Mesenchymal stem cell (in vitro differentiated cells and primary cell): ENCODE data around the gene ABLIM2.

Experiments
- DNase-seq: peaks from one replicate; pipeline ENCODE4 v3.0.0-alpha.2; 2013
- H2AFZ ChIP-seq: one replicate; pipeline ENCODE4 v1.6.1; 2013; ENCODE audit warnings: low read depth, mild to moderate bottlenecking, control low read depth, inconsistent platforms, low read length, moderate library complexity
- H2AK5ac ChIP-seq: 2 replicates; pipeline ENCODE4 v1.6.1; 2013; ENCODE audit warnings: low read length, moderate library complexity, mild to moderate bottlenecking, inconsistent platforms; ENCODE audit not compliant: severe bottlenecking
- H2BK120ac ChIP-seq: one replicate; pipeline ENCODE4 v1.6.1; 2013; ENCODE audit warnings: low read depth, mild to moderate bottlenecking, inconsistent platforms, low read length, moderate library complexity
- H2BK12ac ChIP-seq, 2 experiments: one replicate each; pipeline ENCODE4 v1.6.1; 2013; ENCODE audit warnings: inconsistent platforms in 2 of 2, low read length in 2 of 2, mild to moderate bottlenecking in 2 of 2, moderate library complexity in 2 of 2, control low read depth in 1 of 2
- H2BK15ac ChIP-seq: one replicate; pipeline ENCODE4 v1.6.1; 2013; ENCODE audit warnings: mild to moderate bottlenecking, low read depth, inconsistent platforms; ENCODE audit not compliant: poor library complexity, severe bottlenecking
- H2BK5ac ChIP-seq: 2 replicates; pipeline ENCODE4 v1.6.1; 2013; ENCODE audit warnings: low read depth, mild to moderate bottlenecking, low read length, control low read depth, inconsistent platforms; ENCODE audit not compliant: poor library complexity, severe bottlenecking
- H3K14ac ChIP-seq, 2 experiments: one replicate each; pipeline ENCODE4 v1.6.1; 2013; ENCODE audit warnings: inconsistent platforms in 2 of 2, low read length in 2 of 2, control low read depth in 1 of 2, mild to moderate bottlenecking in 1 of 2, moderate library complexity in 1 of 2
- H3K18ac ChIP-seq, 2 experiments: one replicate each; pipeline ENCODE4 v1.6.1; 2013; ENCODE audit warnings: inconsistent platforms in 2 of 2, low read length in 2 of 2, control low read depth in 1 of 2, low read depth in 1 of 2, mild to moderate bottlenecking in 1 of 2
- H3K23ac ChIP-seq, 2 experiments: one replicate each; pipeline ENCODE4 v1.6.1; 2013; ENCODE audit warnings: inconsistent platforms in 2 of 2, low read length in 2 of 2, mild to moderate bottlenecking in 2 of 2, moderate library complexity in 2 of 2, control low read depth in 1 of 2
- H3K27ac ChIP-seq: 2 replicates; pipeline ENCODE4 v1.5.1; 2013; ENCODE audit warnings: mild to moderate bottlenecking, moderate library complexity, low read length, control low read depth, inconsistent platforms; ENCODE audit not compliant: poor library complexity, severe bottlenecking
- H3K27me3 ChIP-seq, 2 experiments: 2 replicates each; pipeline versions ENCODE4 v1.6.1 to v1.7.0; 2013; ENCODE audit warnings: low read length in 2 of 2, mild to moderate bottlenecking in 2 of 2, moderate library complexity in 2 of 2, control low read depth in 1 of 2, inconsistent platforms in 1 of 2; ENCODE audit not compliant: control insufficient read depth in 1 of 2, insufficient read depth in 1 of 2
- H3K36me3 ChIP-seq, 2 experiments: 2 replicates each; pipeline versions ENCODE4 v1.6.1 to v1.7.0; 2013; ENCODE audit warnings: low read length in 2 of 2, control low read depth in 1 of 2, inconsistent platforms in 1 of 2, low read depth in 1 of 2, mild to moderate bottlenecking in 1 of 2; ENCODE audit not compliant: insufficient read depth in 2 of 2, control insufficient read depth in 1 of 2
- H3K4ac ChIP-seq, 2 experiments: one replicate each; pipeline ENCODE4 v1.6.1; 2013; ENCODE audit warnings: inconsistent platforms in 2 of 2, low read length in 2 of 2, mild to moderate bottlenecking in 2 of 2, moderate library complexity in 2 of 2, control low read depth in 1 of 2, low read depth in 1 of 2
- H3K4me1 ChIP-seq: 2 replicates; pipeline ENCODE4 v1.6.1; 2013; ENCODE audit warnings: low read depth, low read length, control low read depth; ENCODE audit not compliant: control insufficient read depth, insufficient read depth
- H3K4me2 ChIP-seq: 2 replicates; pipeline ENCODE4 v1.6.1; 2013; ENCODE audit warnings: low read length, mild to moderate bottlenecking, inconsistent platforms; ENCODE audit not compliant: poor library complexity, severe bottlenecking
- H3K4me3 ChIP-seq, 2 experiments: 2 replicates each; pipeline versions ENCODE4 v1.5.1 to v1.7.0; 2013; ENCODE audit warnings: low read length in 2 of 2, mild to moderate bottlenecking in 2 of 2, control low read depth in 1 of 2, low read depth in 1 of 2; ENCODE audit not compliant: insufficient read depth in 1 of 2
- H3K79me1 ChIP-seq: replicated peaks from 2 replicates; pipeline ENCODE4 v1.6.1; 2013; ENCODE audit warnings: mild to moderate bottlenecking, control low read depth, low read length, inconsistent platforms; ENCODE audit not compliant: poor library complexity, severe bottlenecking
- H3K9ac ChIP-seq: 2 replicates; pipeline ENCODE4 v1.7.0; 2013; ENCODE audit warnings: mild to moderate bottlenecking, low read length, moderate library complexity
- H3K9me3 ChIP-seq: 2 replicates; pipeline ENCODE4 v1.7.0; 2013; ENCODE audit warnings: mild to moderate bottlenecking, low read length; ENCODE audit not compliant: control insufficient read depth
- H4K8ac ChIP-seq: one replicate; pipeline ENCODE4 v1.6.1; 2013; ENCODE audit warnings: inconsistent platforms, mild to moderate bottlenecking, low read length, moderate library complexity
- H4K91ac ChIP-seq: one replicate; pipeline ENCODE4 v1.6.1; 2013; ENCODE audit warnings: mild to moderate bottlenecking, low read length, inconsistent platforms
- WGBS: methylation state at CpG from one replicate; pipeline ENCODE4 v1.1.7; 2013; ENCODE audit warnings: mixed read lengths; 5-methylcytosine and 5-hydroxymethylcytosine counted together

ABLIM2 gene

DNA sequence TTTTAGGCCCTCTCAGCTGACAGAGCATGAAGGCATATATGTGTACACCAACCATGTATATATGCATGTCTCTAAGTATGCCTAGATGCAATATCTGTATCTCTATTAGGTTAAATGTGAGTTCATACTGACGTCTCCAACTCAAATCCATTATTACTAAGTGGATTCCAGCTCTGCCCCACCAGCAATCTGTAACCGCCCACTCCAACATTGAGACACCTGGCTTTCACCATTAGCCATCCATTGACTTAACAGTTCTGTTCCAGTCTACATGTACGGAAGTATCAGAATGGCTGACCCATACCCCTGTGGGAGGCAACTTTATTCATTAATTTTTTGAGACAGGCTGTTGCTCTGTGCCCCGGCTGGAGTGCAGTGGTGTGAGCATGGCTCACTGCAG is 25.4 kb upstream of the ABLIM2 start:
- Histone ChIP-seq H3K27me3 (peaks cover 8 to 12% of the 10 kb centered on the region in 2 experiments), H3K9me3 (no peaks in the 10 kb centered on the region)
- 92% methylated on average over 4 of the region's 4 CpGs for WGBS

DNA sequence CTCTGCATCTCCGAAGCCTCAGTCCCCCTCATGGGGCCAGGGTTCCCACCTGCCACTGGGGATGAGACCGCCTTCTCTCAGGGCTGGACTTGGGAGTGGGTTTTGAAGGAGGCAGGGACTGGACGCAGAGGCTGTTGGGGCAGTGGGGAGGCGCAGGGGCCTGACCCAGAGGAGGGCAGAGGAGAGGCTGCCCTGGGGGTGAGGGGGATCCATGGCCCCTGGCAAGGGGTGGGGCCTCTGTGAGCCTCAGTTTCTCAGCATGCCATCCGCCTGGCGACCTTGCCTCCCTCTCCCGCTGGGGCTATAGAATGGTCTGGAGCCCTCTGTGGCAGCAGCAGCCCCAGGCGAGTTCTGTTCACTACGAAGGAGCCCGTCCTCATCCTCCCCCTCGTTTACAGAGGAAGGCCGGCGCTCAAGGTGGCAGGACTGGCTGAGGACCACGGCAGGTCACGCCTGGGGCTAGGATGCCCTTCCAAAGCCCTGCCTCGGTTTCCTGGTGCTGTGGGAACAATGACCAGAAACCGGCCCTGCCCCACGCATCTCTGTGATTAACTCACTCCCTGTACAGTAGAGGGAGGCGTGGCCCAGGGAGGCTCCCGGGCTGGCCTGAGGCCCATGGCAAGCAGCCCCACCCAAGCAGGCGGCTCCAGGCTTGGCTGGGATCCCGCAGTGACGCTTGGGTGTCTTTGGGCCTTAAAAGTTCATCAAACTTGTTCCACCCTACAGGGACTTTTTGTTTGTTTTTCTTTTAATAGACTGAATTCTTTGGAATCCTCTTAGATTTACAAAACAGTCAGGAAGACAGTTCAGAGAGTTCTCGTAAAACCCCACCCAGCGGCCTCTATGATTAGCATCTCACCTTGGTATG is 24.5 kb upstream of the ABLIM2 start:
- Histone ChIP-seq H3K9ac (no peak overlapping the region), H2BK120ac (peak overlapping the region; percentile 45), H3K36me3 (no peaks in the 10 kb centered on the region), H2AK5ac (no peak overlapping the region), H3K14ac (peak overlapping the region in 1 of 2 experiments; percentile 18), H3K4me2 (no peak overlapping the region), H3K23ac (no peak overlapping the region), H3K4me3 (no peak overlapping the region), H3K4ac (no peak overlapping the region), H2BK15ac (peak overlapping the region; percentile 65), H2BK5ac (no peak overlapping the region), H4K91ac (peak overlapping the region; percentile 53), H3K9me3 (no peaks in the 10 kb centered on the region), H2AFZ (no peak overlapping the region), H3K27ac (no peak overlapping the region), H3K18ac (peak overlapping the region; percentile 4 to 40), H3K4me1 (peaks cover 18% of the 10 kb centered on the region), H2BK12ac (peak overlapping the region; percentile 49 to 76), H4K8ac (peak overlapping the region; percentile 22), H3K27me3 (peaks cover 9 to 19% of the 10 kb centered on the region in 2 experiments), H3K79me1 (no peaks in the 10 kb centered on the region)
- peak; percentile 63 for DNase-seq
- WGBS, result 81% methylated on average over 23 of the region's 25 CpGs

More for the DNA sequence above, 25.4 kb upstream of the ABLIM2 start:
- Histone ChIP-seq H2AFZ (no peak overlapping the region), H3K27ac (no peak overlapping the region), H2BK15ac (no peak overlapping the region), H2BK120ac (no peak overlapping the region), H3K4me1 (peaks cover 18% of the 10 kb centered on the region), H4K8ac (no peak overlapping the region), H3K36me3 (no peaks in the 10 kb centered on the region), H3K4me3 (no peak overlapping the region), H3K79me1 (no peaks in the 10 kb centered on the region), H2BK5ac (no peak overlapping the region), H3K4me2 (no peak overlapping the region), H2BK12ac (no peak overlapping the region), H4K91ac (no peak overlapping the region), H2AK5ac (no peak overlapping the region), H3K23ac (no peak overlapping the region), H3K9ac (no peak overlapping the region), H3K14ac (no peak overlapping the region), H3K18ac (no peak overlapping the region), H3K4ac (no peak overlapping the region)
- no peak for DNase-seq

DNA sequence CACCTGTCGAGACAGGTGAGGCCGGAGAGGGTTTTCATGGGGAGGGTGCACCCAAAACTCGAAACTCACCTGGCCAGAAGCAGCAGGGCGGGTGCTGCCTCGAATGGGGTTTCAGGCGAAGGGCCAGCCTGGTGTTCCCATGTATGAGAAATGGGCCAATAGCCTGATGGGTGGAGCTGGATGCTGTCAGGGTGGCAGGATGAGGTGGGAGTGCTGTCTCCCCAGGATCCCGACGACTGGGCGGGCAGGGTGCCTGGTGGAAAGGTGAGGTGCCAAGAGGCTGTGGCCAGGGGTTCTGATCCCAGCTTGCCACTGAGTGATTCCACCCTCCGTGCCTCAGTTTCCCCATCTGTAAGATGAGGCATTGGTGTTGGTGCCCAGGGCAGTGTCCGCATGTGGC is 23.7 kb upstream of the ABLIM2 start:
- Histone ChIP-seq H3K4me3 (no peak overlapping the region), H2BK15ac (peak overlapping the region; percentile 3), H2BK5ac (no peak overlapping the region), H3K4me1 (peaks cover 19% of the 10 kb centered on the region), H3K18ac (peak overlapping the region in 1 of 2 experiments; percentile 14), H3K14ac (no peak overlapping the region), H3K79me1 (no peaks in the 10 kb centered on the region), H3K27me3 (peaks cover 9 to 22% of the 10 kb centered on the region in 2 experiments), H2AFZ (no peak overlapping the region), H4K91ac (no peak overlapping the region), H2BK120ac (no peak overlapping the region), H3K36me3 (no peaks in the 10 kb centered on the region), H2BK12ac (peak overlapping the region in 1 of 2 experiments; percentile 18), H2AK5ac (no peak overlapping the region), H3K9me3 (no peaks in the 10 kb centered on the region), H4K8ac (no peak overlapping the region), H3K4me2 (no peak overlapping the region), H3K23ac (no peak overlapping the region), H3K9ac (no peak overlapping the region), H3K27ac (no peak overlapping the region), H3K4ac (no peak overlapping the region)
- DNase-seq, result no peak
- WGBS, result 95% methylated on average over 11 of the region's 11 CpGs

DNA sequence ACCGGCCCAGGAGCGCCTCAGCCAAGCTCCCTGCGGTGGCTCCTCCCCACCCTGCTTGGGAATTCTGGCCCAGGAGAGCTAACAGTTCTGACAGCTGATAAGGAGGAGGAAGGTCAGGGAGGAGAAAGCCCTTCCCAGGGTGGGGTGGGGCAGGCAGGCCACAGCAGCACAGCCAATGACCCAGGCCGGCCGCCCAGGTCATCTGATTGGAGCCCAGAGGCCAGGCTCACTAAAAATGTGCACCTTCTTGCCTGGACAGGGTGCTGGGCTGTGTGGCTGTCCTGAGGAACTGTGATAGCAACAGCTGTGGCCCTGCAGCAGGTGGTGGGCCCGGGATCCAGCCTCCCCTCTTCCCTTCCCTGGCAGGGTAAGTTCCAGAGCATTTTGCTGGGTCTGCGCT is 23.2 kb upstream of the ABLIM2 start:
- no peak for DNase-seq
- Histone ChIP-seq H2BK120ac (no peak overlapping the region), H3K4me2 (no peak overlapping the region), H3K36me3 (no peaks in the 10 kb centered on the region), H2BK12ac (peak overlapping the region in 1 of 2 experiments; percentile 18), H4K91ac (peak overlapping the region; percentile 4), H3K4ac (no peak overlapping the region), H2BK5ac (no peak overlapping the region), H3K18ac (no peak overlapping the region), H2BK15ac (peak overlapping the region; percentile 3), H3K4me1 (peaks cover 19% of the 10 kb centered on the region), H3K9ac (no peak overlapping the region), H3K27me3 (peaks cover 9 to 24% of the 10 kb centered on the region in 2 experiments), H2AFZ (no peak overlapping the region), H3K23ac (no peak overlapping the region), H4K8ac (no peak overlapping the region), H3K4me3 (no peak overlapping the region), H3K27ac (no peak overlapping the region), H3K79me1 (no peaks in the 10 kb centered on the region), H3K9me3 (no peaks in the 10 kb centered on the region), H2AK5ac (no peak overlapping the region), H3K14ac (peak overlapping the region in 1 of 2 experiments; percentile 6)
- WGBS, result 68% methylated on average over 7 of the region's 7 CpGs
